ENCODE results near the gene HID1.

HID1 gene, protein sequence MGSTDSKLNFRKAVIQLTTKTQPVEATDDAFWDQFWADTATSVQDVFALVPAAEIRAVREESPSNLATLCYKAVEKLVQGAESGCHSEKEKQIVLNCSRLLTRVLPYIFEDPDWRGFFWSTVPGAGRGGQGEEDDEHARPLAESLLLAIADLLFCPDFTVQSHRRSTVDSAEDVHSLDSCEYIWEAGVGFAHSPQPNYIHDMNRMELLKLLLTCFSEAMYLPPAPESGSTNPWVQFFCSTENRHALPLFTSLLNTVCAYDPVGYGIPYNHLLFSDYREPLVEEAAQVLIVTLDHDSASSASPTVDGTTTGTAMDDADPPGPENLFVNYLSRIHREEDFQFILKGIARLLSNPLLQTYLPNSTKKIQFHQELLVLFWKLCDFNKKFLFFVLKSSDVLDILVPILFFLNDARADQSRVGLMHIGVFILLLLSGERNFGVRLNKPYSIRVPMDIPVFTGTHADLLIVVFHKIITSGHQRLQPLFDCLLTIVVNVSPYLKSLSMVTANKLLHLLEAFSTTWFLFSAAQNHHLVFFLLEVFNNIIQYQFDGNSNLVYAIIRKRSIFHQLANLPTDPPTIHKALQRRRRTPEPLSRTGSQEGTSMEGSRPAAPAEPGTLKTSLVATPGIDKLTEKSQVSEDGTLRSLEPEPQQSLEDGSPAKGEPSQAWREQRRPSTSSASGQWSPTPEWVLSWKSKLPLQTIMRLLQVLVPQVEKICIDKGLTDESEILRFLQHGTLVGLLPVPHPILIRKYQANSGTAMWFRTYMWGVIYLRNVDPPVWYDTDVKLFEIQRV

DNA sequence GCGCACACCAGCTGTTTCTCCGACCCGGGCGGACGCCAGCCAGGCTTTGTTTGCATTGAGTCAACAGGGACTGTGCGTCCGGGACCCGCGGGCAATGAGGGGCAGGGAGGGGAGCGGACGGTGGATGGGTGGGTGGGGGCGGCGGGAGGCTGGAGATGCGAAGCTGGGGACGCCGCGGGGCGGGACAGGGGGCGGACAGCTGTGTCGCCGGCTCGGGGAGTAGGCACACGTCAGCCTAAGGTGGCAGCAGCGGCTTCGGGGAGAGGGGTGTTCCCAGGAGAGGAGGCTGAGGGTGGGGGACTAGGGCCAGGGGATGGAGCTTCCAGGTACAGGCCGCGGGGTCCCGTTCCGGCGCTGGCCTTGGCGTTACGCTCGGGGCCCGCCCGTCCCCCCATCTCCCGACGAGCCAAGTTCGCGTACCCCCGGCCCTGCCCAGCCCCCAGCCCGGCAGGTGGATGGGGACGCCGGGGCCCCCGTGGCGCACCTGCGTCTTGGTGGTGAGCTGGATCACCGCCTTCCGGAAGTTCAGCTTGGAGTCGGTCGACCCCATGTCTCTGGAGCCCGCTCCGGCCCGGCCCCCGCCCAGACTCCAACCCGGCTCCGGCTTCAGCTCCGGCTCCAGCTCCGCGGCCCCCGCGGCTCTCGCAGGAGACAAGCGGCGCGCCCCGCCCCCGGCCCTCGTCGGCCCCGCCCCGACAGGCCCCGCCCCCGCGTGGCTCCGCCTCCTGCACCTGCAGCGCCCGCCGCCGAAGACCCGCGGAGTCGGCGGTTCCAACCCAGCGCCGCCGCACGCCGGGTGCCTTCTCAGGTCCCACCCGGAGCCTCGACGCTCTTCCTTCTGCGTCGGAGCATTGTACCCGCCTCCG, at the start of gene HID1:
Gene HID1, minus strand, starts transcription at position 653 of the 866 bp plus-strand sequence. Its CDS starts 103 bp downstream, at position 550.
- Histone ChIP-seq H3K4me3 (ENCODE audit: insufficient read length, low read depth) (peak within 1 kb of the TSS; percentile 61), H3K27me3 (ENCODE audit: insufficient read depth, insufficient read length) (peaks cover 60% of the 10 kb centered on the region), H3K4me1 (ENCODE audit: insufficient read depth, insufficient read length) (peaks cover 7% of the 10 kb centered on the region), H3K36me3 (ENCODE audit: insufficient read depth, insufficient read length, low read length) (no peaks in the 10 kb centered on the region), H3K9ac (ENCODE audit: insufficient read length, low read depth) (peak within 1 kb of the TSS; percentile 61), H3K9me3 (ENCODE audit: insufficient read depth, low read length) (no peaks in the 10 kb centered on the region)
- no peak for TF ChIP-seq YY1 (IDR thresholded peaks at IDR 0.05; ENCODE audit: insufficient read depth, insufficient read length)
- peak; percentile 68 for TF ChIP-seq SUZ12 (IDR thresholded peaks at IDR 0.05; ENCODE audit: extremely low read depth, insufficient read depth, insufficient read length)
- DNase-seq (ENCODE audit: low read depth, low spot score), result peak; percentile 38

DNA sequence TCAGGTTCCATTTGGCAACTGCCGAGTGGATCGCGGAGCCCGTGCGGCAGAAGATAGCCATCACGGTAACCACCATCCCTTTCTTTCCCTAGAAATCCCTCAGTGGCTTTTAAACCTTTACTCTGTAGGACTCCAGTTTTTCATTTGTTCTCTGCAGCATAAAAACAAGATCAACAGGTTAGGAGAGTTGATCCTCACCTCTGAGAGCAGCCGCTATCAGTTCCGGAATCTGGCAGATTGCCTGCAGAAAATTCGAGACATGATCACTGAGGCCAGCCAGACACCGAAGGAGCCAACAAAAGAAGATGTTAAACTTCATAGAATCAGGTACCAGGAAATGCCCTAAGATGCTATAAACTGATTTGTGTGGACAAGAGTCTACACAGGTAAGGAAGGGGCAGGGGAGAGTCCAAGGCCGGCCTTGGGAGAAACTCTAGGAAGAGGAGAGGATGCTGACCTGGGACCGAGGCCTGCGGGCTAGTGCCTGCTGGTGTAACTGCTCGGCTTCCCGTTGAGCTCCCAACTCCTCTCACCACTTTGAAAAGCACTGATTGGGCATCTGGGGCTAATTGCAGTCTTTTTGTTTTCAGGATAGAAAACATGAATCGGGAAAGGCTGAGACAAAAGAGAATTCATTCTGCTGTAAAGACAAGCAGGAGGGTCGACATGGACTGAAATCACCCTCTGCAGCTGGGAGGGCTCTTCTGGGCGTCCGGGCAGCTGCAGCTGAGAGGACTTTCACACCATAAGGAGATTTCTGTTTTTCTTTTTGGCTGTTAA, 48.0 kb upstream of the HID1 start:
- Histone ChIP-seq H3K4me1 (ENCODE audit: insufficient read depth, insufficient read length) (no peaks in the 10 kb centered on the region), H3K27me3 (ENCODE audit: insufficient read depth, insufficient read length) (no peaks in the 10 kb centered on the region), H3K4me3 (ENCODE audit: insufficient read length, low read depth) (no peak overlapping the region), H3K36me3 (ENCODE audit: insufficient read depth, insufficient read length, low read length) (peaks cover 67% of the 10 kb centered on the region), H3K9me3 (ENCODE audit: insufficient read depth, low read length) (peaks cover 8% of the 10 kb centered on the region; the same call in 1 of the 2 replicates), H3K9ac (ENCODE audit: insufficient read length, low read depth) (no peak overlapping the region)
- no peak for DNase-seq (ENCODE audit: low read depth, low spot score)
- TF ChIP-seq ZNF274 (IDR thresholded peaks at IDR 0.05; ENCODE audit: low read depth, low read length) (no peak), SUZ12 (IDR thresholded peaks at IDR 0.05; ENCODE audit: extremely low read depth, insufficient read depth, insufficient read length) (no peak)

GRCh38 chr17:75019710-75020109, 47.2 kb upstream of the HID1 start:
- DNase-seq (ENCODE audit: low read depth, low spot score), result no peak
- Histone ChIP-seq H3K9ac (ENCODE audit: insufficient read length, low read depth) (no peak overlapping the region), H3K4me1 (ENCODE audit: insufficient read depth, insufficient read length) (no peaks in the 10 kb centered on the region), H3K9me3 (ENCODE audit: insufficient read depth, low read length) (peaks cover 2% of the 10 kb centered on the region; the same call in 1 of the 2 replicates), H3K27me3 (ENCODE audit: insufficient read depth, insufficient read length) (no peaks in the 10 kb centered on the region), H3K36me3 (ENCODE audit: insufficient read depth, insufficient read length, low read length) (peaks cover 67% of the 10 kb centered on the region), H3K4me3 (ENCODE audit: insufficient read length, low read depth) (no peak overlapping the region)
- TF ChIP-seq SUZ12 (IDR thresholded peaks at IDR 0.05; ENCODE audit: extremely low read depth, insufficient read depth, insufficient read length), result no peak
- no peak for TF ChIP-seq ZNF274 (IDR thresholded peaks at IDR 0.05; ENCODE audit: low read depth, low read length)
- TF ChIP-seq YY1 (IDR thresholded peaks at IDR 0.05; ENCODE audit: insufficient read depth, insufficient read length), result no peak

- Histone ChIP-seq H3K4me1 (ENCODE audit: insufficient read depth, insufficient read length) (no peaks in the 10 kb centered on the region), H3K36me3 (ENCODE audit: insufficient read depth, insufficient read length, low read length) (peaks cover 67% of the 10 kb centered on the region), H3K27me3 (ENCODE audit: insufficient read depth, insufficient read length) (no peaks in the 10 kb centered on the region), H3K9me3 (ENCODE audit: insufficient read depth, low read length) (no peaks in the 10 kb centered on the region), H3K9ac (ENCODE audit: insufficient read length, low read depth) (no peak overlapping the region), H3K4me3 (ENCODE audit: insufficient read length, low read depth) (no peak overlapping the region)
- DNase-seq (ENCODE audit: low read depth, low spot score), result no peak
- TF ChIP-seq SUZ12 (IDR thresholded peaks at IDR 0.05; ENCODE audit: extremely low read depth, insufficient read depth, insufficient read length) (no peak), ZNF274 (IDR thresholded peaks at IDR 0.05; ENCODE audit: low read depth, low read length) (no peak)
These were observed 46.6 kb upstream of the HID1 start for GRCh38 chr17:75019146-75019545.

GRCh38 chr17:75013092-75013559, 40.6 kb upstream of the HID1 start:
- H3K4me1 ChIP-seq (ENCODE audit: insufficient read depth, insufficient read length), result no peaks in the 10 kb centered on the region
- DNase-seq (ENCODE audit: low read depth, low spot score), result no peak
- H3K9me3 ChIP-seq (ENCODE audit: insufficient read depth, low read length), result no peaks in the 10 kb centered on the region
- peak overlapping the region; percentile 96 for H3K9ac ChIP-seq (ENCODE audit: insufficient read length, low read depth)
- TF ChIP-seq YY1 (IDR thresholded peaks at IDR 0.05; ENCODE audit: insufficient read depth, insufficient read length) (no peak), ZNF274 (IDR thresholded peaks at IDR 0.05; ENCODE audit: low read depth, low read length) (no peak), SUZ12 (IDR thresholded peaks at IDR 0.05; ENCODE audit: extremely low read depth, insufficient read depth, insufficient read length) (no peak)
- no peaks in the 10 kb centered on the region for H3K27me3 ChIP-seq (ENCODE audit: insufficient read depth, insufficient read length)
- peak overlapping the region; percentile 90 for H3K4me3 ChIP-seq (ENCODE audit: insufficient read length, low read depth)
- peaks cover 23% of the 10 kb centered on the region for H3K36me3 ChIP-seq (ENCODE audit: insufficient read depth, insufficient read length, low read length)

DNA sequence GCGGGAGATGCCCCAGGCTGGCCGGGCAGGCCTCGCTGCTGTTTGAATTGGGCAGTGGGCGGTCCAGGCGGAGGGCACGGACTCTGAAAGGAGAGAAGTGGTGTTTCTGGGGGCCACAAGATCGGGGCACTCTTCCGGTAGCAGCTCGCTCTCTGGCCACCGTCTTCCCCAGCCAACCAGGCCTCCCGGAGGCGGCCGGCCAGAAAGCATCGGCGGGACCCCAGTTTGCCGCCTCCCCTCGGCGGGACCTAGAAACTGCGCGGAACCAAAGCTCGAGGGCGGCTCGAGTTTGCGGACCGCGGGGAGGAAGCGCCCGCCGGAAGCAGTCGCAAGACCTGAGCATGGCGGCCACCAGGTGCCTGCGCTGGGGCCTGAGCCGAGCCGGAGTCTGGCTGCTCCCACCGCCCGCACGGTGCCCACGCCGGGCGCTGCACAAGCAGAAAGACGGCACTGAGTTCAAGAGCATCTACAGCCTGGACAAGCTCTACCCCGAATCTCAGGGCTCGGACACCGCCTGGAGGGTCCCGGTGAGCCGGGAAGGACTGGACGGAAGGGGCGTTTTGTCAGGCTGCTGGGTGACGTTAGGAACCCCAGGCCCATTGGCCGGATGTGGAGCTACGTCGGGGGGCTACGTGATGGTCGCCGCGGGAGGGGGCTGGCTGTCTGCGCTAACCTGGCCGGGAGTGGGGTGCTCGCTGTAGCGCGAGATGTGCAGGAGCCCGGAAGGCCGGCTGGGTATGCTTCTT, 40.0 kb upstream of the HID1 start, which contains the start of gene MRPL58:
Gene MRPL58, plus strand, starts transcription at position 325 of the 746 bp plus-strand sequence. Its CDS starts 17 bp downstream, at position 342.
- DNase-seq (ENCODE audit: low read depth, low spot score), result peak; percentile 81
- peak within 1 kb of the TSS; percentile 96 for H3K9ac ChIP-seq (ENCODE audit: insufficient read length, low read depth)
- no peaks in the 10 kb centered on the region for H3K9me3 ChIP-seq (ENCODE audit: insufficient read depth, low read length)
- H3K4me1 ChIP-seq (ENCODE audit: insufficient read depth, insufficient read length), result no peaks in the 10 kb centered on the region
- H3K36me3 ChIP-seq (ENCODE audit: insufficient read depth, insufficient read length, low read length), result peaks cover 19% of the 10 kb centered on the region
- H3K4me3 ChIP-seq (ENCODE audit: insufficient read length, low read depth), result peak within 1 kb of the TSS; percentile 90
- TF ChIP-seq YY1 (IDR thresholded peaks at IDR 0.05; ENCODE audit: insufficient read depth, insufficient read length) (peak; percentile 80), SUZ12 (IDR thresholded peaks at IDR 0.05; ENCODE audit: extremely low read depth, insufficient read depth, insufficient read length) (no peak)
- no peaks in the 10 kb centered on the region for H3K27me3 ChIP-seq (ENCODE audit: insufficient read depth, insufficient read length)
